HG02938 (cell line): ENCODE measurements around the gene COQ8B.

Experiments used
- ATAC-seq: cut with Tn5 transposase; IDR thresholded peaks from one replicate; pipeline ENCODE4 v1.9.1; 2021; ENCODE audit warnings: mild to moderate bottlenecking, moderate library complexity; ENCODE audit not compliant: unreplicated experiment

The COQ8B gene

DNA sequence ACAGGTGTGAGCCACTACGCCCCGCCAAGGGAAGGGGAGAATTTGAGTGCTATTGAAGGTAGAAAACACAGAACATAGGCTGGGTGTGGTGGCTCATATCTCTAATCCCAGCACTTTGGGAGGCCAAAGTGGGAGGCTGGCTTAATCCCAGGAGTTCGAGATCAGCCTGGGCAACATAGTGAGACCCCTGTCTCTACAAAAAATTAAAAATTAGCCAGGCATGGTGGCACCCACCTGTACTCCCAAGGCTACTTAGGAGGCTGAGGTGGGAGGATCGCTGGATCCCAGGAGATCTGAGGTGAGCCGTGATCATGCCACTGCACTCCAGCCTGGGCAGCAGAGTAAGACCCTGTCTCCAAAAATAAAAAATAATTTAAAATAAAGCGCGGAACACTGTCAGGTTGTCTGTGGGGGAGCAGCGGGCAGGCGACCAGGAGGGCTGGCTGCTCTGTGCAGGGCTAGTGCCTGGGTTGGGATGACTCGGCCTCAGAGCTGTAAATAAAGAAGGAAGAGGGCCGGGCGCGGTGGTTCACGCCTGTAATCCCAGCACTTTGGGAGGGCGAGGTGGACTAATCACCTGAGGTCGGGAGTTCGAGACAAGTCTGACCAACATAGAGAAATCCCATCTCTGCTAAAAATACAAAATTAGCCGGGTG is 74.5 kb downstream of the COQ8B start:
- ATAC-seq: no peak
